ENCODE measurements around the gene RASA3. TPM values are rescaled to one million over a fixed set of nuclear protein-coding genes. Genes with fewer than 3 reads are reported as not detected.

The RASA3 gene
- total and polyA plus RNA-seq, 2 of the 8 experiments (the other 6 are each of a cell fraction or from before 2014, with no cell fraction given): 7.5 to 21.9 TPM

DNA sequence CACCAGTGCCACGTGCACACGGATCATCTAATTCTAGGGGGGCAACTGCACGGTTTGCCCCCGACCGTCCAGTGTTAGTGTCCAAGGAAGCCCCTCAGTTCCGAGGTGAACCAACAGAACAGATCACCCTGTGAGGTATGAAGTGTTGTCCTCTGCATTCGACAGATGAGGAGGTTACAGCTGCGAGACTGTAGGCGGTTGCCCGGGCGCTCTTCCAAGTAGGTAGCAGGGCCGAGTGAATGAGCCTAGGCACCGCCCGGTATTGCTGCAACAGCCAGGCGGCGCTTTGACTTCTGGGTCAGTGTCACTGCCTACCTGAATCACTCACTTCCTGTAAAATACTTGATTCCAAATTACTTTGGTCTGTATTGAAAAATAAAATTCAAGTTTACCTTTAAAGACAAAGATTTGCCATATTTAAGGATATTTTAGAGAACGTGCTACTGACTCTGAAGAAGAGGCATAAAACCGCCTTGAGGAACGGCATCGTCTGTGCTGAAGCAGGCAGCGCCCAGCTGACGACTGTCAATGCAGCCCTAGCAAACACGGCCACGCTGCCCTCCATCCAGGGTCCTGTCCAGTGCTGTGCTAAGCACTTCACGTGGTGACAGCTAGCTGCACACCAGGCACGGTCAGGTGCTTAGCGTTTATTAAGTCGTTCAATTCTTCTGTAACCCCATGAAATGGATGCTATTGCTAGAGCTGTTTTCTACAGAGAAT, 19.3 kb upstream of the RASA3 start (continued):
- TF ChIP-seq ATF2 (IDR thresholded peaks at IDR 0.05; ENCODE audit: low read length): no peak
